HG03354 (cell line): ENCODE results near the gene CBX1.

ENCODE experiments used
- ATAC-seq: cut with Tn5 transposase; IDR thresholded peaks from one replicate; pipeline ENCODE4 v1.9.1; 2021; ENCODE audit warnings: mild to moderate bottlenecking; ENCODE audit not compliant: unreplicated experiment, poor library complexity, severe bottlenecking

CBX1 gene

GRCh38 chr17:48125829-48126531 lies 24.7 kb upstream of the CBX1 start:
- no peak for ATAC-seq

DNA sequence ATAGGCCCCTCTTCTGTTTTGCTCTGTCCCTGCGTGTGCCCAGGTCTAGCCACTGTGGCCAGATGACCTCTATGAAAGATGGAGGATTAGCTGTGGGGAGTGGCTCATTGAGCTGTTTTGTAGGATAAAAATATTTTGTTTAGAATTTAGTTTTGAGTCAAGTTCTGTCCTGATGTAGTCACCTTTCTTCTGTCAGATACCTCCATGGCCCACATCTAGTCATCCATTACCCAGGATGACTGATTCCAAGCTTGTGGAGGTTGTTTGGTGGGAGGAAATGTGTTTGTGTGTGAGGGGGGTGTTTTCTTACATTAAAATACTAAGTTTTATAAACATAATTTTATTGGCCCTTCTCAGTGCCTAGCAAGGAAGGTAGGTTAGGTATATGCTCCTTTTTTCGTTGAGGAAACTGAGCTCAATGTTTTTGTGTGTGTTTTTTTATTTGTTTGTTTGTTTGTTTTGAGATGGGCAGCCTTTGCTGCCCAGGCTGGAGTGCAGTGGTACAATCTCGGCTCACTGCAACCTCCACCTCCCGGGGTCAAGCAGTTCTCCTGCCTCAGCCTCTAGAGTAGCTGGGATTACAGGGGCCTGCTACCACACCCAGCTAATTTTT lies 22.6 kb upstream of the CBX1 start:
- ATAC-seq: no peak

DNA sequence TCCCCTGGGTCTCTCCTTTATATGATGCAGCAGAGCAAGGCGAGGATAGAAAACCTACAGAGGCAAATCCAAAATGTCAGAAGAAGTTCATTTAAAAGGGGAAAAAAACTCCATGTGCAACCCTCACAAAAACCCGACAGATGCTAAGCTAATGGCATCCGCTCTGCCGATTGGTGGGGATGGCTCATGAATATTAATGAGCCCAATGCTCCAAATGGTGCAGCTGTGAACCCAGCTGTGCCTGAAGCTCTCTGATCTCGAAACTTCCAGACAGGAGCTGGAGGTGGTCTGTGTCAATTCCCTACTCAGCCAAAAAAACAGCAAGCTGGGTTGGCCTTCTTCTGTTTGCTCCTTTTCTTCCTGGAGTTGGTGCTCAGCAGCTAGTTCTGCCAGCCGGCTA lies 21.8 kb upstream of the CBX1 start:
- no peak for ATAC-seq

DNA sequence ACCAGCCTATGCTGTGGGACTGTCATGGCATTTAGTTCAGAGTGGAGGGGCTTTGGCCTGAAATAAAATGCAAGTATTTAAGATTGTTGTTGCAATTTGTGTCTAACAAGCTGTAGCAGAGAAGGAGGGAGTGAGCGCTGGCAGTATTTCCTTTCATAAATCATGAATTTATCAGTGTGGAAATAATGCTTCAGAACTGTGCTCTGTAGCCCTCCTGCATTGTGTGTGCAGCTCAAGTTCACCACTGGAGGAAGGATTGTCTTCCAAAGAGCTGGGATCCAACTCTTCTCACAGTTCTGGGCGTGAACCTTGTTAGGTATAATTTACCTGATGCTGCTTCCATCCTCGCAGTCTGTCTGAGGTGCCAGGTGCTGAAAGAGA lies 21.4 kb upstream of the CBX1 start:
- ATAC-seq: no peak

- ATAC-seq: no peak
Observed at GRCh38 chr17:48121923-48122664, 20.8 kb upstream of the CBX1 start.

- no peak for ATAC-seq
Observed at GRCh38 chr17:48113201-48113676, 12.0 kb upstream of the CBX1 start.

DNA sequence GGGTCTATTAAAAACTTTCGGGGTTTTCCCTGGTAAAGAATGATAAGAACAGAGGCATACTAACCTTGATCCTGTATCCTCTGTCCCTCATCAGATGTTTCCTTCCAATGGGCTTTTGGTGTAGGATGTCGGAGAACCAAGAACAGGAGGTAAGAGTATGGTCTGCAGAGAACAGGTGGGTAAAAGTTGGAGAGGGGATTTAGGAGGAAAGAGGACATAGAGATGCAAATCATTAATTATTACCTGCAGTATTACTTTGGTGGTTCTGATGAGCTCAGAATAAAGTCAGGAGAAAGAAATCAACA lies 10.6 kb upstream of the CBX1 start:
- no peak for ATAC-seq

- no peak for ATAC-seq
Observed at GRCh38 chr17:48110761-48111160, 9.5 kb upstream of the CBX1 start.

DNA sequence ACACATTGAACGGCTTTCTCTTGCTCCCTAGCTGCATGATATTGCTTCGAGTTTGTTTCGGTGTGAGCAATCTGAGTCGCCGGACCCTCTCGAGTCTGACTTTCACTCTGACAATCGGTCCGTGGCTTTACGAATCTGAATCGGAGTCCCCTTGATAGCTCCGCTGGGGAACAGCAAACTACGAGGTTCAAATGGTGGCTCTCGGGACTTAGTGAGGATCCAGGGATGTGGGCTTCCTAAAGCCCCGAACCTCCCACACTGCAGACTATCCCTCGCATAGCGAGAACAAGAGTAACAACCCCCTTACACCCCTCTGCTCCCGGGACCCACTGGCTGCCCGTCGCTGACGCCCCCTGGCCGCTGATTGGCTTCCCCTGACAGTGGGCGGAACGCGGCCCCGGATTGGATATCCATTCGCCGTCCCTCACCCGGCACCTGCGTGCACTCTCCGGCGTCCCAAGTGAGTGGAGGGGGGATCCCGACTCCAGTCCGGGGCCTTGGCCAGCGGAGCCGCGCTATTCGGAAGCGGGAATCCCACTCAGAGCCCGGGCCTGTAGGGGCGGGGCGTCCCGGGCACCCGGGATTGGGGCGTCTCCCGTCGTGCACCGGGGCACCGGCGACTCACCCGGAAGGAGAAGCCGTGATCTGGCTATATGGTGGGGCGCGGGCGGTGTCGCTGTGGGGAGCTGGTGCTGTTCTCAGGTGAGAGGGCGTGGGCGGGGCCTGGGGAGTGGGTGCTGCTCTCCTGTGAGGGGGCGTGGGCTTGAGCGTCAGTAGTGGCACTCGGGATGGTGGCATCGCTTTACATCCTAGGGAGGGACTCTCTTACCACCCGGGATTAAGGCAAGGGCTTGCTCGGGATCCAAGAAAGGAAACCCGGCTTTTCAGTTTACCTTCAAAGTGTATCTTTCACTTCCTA lies 6.1 kb upstream of the CBX1 start, which contains the start of gene SNX11:
SNX11 (plus strand) TSS at position 630 of the 919 bp plus-strand sequence. CDS start 4,278 bp downstream, outside the sequence.
- ATAC-seq: peak; percentile 82

- ATAC-seq: no peak
Observed at GRCh38 chr17:48106802-48107136, 5.5 kb upstream of the CBX1 start.

DNA sequence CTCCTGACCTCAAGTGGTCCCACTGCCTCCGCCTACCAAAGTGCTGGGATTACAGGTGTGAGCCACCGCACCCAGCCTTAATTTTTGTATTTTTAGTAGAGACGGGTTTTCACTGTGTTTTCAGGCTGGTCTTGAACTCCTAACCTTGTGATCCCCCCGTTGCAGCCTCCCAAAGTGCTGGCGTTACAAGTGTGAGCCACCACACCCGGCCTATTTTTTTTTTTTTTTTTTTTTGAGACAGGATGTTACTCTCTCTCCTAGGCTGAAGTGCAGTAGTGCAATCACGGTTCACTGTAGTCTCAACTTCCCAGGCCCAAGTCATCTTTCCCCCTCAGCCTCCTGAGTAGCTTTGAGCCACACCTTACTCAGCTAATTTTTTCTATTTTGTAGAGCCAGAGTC lies 3.2 kb upstream of the CBX1 start:
- ATAC-seq: no peak

DNA sequence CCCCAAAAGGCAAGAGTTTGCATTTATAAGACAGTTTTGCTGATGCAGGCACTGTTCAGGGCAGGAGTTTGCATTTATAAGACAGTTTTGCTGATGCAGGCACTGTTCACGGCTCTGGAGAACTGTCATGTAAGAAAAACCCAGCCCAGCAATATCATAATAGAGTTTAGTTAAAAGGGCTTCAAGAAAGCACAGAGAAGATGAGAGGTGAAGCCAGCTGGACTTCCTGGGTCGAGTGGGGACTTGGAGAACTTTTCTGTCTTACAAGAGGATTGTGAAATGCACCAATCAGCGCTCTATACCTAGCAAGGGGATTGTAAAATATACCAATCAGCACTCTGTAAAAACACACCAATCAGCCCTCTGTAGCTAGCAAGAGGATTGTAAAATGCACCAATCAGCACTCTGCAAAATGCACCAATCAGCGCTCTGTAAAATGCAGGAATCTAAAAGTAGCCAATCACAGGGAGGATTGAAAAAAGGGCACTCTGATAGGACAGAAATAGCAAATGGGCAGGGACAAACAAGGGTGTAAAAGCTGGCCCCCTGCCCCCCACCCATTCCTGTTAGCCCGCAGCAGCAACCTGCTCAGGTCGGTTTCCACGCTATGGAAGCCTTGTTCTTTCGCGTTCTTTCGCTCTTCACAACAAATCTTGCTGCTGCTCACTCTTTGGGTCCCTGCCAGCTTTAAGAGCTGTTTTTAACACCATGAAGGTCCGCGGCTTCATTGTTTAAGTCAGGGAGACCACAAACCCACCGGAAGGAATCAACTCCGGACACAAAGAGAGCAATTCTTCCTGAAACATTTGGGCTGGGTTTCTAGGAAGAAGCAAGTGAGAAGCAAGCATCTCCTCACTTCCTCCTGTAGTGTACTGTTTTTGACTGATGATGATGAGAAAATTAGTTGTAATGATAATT lies 1.8 kb upstream of the CBX1 start:
- ATAC-seq: no peak

GRCh38 chr17:48102043-48102750 lies 919 bp upstream of the CBX1 start:
- ATAC-seq: no peak

GRCh38 chr17:48100591-48101011 lies 677 bp downstream of the CBX1 start:
- no peak for ATAC-seq

DNA sequence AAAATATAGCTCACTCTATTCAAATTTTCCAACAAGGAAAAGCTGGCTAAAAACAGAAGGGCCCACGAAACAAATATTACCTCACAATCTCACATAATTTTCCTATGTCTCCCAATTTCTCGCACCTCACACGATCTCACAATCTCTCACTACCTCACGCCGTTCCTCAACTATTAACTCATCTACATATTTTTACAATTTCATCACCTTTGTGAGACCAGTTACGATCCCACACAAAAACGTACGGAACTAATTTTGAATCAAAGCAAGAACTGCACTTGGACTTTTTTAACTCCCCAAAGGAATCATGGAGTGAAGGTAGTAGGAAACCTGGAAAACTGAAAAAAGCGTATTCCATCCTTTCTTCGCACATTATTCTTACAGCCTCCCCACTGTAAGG lies 1.1 kb downstream of the CBX1 start:
- no peak for ATAC-seq

- no peak for ATAC-seq
Observed at GRCh38 chr17:48095611-48096010, 5.7 kb downstream of the CBX1 start.

- ATAC-seq: no peak
Observed at GRCh38 chr17:48093341-48094045, 7.8 kb downstream of the CBX1 start.

DNA sequence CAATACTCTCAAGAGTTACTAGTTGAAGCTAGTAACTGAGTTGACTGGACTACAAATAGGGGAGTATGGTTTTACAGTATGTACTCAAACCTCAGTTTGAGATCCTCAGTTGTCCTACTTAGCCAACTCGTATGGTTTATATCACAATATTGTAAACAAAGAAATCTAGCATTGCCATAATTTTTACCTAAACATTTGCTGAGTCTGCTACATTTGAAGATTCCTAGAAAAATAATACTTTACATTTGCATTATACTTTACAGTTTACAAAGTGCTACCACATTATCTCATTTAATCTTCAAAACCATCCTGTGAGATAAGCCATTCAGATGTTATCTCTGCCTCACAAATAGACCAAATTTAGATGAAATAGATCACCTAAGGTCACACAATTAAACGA lies 16.3 kb downstream of the CBX1 start:
- ATAC-seq: no peak
